CD4-positive, alpha-beta T cell treated with Interleukin-4 for 4 hours (primary cell): Measurements from ENCODE around the gene HOXC10.

Experiments
- DNase-seq: peaks from one replicate; pipeline ENCODE4 v3.0.0-alpha.2; 2020

The HOXC10 gene

DNA sequence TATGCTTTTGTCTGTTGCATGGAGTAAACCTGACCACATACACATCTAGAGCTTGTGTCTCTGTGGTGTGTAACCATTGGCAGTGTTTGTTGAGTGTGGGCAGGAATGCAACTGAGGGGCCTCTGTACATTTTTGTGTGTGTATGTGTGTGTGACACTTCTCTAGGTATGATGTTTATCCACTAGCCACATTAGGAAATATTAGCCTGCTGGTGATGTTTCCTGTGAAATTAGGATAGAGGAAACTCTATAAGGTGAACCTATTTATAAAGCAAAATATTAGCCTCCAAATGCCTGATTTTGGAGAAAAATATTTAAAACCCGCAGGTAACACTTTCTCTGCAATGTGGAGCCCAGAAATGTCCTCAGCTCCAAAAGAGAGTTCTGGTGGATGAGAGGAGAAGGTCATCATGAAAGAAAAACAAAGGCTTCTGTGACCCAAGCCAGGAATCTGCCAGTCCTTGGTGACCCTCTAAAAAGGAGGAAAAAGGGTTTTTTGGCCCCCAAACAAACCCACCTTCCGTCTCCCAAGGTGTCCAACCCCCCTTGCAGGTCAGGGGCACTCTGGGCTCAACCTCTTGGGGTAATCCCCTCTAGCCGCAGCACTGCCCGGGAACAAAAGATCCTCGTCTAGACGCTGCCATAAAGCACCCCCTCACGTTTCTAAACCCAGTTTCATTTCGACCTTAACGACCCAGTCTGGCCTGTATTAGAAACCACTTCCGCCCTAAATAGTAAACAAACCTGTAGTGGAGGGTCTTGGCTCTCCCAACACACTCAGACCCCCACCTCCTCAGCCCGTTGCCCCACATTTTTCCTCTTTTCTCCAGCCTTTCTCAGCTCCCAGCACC, 7.1 kb upstream of the HOXC10 start:
- DNase-seq = no peak

DNA sequence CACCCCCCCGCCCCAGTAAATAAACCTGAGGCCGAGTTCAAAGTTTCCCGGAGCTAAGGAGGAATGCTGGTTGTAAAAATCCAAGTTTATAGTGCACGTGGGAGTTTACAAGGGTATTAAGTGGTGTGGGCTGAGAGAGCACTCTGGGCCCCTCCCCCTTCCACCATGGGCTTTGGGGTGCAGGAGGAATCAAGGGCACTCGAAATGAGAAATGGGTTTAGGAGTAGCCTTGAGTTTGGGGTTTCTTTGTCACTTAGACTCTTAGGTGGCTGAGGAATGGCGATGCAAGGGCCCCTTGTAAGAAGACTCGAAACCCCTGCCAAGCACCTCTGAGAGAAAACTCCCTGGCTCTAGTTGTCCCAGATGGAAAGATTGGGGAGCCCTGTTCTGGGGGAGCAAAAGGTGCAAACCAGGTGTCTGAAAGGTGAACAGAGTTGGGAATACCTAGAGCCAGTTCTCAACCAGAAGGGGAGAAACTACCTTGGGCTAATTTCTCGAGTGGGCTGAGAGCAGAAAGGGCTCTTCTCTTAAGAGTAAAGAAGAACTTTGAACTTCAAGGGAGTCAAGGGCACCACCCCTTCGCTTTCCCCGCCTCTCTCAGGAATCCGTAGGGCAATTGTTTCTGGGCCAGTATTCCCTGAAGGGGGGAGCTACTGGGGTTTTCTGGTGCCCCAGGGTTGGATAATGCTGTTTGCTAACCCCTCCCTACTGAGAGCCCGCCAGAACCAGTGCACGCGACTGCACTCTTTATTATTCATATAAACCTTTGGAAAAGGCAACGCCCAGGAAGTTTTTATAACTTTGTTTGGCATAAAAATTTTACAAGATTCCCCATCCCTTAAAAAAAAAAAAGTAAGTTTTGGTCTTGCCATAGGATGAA, 6.2 kb upstream of the HOXC10 start:
- no peak for DNase-seq

DNA sequence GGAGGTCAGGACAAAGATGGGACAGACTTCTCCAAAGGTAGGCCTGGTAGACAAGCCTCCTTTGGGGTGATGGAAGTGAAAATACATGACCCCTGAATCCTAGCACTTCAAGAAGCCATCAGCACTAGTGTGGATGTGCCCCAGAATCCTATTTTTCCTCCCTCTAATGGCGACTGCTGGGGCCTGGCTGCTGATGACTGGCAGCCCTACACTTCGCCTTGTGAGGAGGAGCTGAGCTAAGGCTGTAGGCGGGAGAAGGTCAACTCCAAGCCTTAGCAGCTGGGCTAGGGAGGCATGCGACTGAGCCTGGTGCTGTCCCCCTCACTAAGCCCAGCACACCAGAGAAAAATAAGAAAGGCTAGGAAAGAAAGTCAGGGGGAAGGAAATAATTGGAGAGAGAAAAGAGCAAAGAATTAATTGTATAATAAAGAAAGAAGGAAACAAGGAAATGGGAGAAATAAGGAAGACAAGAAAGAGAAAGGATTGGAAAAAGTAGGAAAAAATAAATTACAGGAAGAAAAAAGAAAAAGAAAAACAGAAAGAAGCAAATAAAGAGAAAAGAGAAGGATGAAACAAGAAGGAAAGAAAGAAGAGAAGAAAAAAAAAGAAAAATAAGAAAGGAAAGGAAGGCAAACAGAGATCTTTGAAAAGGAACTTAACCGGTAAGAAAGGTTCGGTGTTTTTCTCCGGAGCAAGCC, 4.7 kb upstream of the HOXC10 start:
- no peak for DNase-seq

DNA sequence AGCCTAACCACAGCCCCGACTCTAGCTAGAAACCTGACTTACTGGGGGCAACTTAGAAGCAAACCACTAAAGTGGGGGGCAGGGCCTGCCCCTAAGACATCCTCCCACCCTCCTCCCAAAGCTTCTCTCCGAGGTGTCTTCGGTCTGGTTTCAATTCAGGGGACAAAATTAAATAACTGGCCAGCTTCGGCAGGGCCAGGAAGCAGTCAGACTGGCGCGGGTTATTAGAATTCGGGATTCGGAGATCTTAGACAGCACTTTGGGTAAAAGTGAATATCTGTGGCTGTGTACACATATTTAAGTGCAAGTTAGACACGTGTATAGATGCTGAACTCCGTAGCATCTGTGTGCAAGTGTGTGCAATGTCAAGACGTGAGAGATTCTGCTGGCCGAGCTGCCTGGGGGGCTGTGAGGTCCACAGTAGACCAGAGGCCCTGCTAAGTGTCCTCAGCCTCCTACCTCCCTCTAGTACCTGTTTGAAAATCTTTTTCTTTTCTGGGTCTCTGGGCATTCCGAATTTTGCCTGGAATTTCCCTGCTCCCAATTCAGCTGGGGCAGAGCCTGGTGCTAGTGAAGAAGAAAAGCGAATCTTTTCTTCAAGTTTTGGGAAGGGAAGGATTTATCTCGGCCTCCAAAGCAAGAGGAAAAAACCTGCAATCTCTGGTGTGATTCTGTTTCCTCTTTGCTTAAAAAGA, 4.0 kb upstream of the HOXC10 start:
- DNase-seq = no peak

DNA sequence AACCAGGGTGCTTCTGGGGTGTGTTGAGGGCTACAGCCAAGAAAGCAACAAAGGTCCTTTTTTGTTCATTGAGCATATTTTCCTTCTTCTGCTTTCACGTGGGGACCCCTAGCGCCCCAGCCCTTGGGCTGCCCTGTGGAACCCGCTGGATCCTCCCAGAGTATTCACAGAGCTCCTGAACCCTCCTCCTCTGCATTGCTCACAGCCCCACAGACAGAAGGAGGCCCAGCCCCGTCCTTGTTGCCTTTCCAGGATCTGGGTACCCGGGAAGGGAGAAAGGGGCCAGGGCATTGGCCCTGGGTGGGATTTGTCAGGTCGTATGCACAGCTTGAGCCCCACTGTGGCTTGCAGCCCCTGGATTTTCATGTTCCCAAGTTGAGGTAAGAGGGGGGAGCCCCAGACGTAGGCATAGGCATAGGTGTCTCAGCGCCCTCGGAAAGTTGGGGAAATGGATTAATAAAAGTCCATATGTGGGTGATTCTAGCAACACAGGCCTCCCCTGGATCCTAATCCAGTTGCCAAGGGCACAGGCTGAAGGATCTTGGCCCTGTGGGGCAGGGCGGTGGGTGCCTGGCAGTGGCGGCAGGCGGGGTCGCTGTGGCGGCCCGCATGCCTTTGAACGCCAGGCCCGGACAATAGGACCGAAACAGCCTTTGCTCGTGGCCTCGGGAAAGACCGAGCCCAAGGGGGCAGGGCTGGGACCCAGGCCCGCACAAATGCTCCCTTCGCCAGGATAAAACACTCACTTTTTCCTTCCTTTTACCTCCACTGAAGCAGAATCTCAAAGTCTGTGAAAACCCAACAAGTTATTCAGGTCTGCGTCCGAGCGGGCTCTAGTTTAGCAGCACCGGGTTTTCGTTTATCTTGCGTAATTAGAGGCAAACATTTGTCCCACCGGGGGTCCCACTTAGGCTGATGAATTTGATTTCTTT, 3.0 kb upstream of the HOXC10 start:
- no peak for DNase-seq

DNA sequence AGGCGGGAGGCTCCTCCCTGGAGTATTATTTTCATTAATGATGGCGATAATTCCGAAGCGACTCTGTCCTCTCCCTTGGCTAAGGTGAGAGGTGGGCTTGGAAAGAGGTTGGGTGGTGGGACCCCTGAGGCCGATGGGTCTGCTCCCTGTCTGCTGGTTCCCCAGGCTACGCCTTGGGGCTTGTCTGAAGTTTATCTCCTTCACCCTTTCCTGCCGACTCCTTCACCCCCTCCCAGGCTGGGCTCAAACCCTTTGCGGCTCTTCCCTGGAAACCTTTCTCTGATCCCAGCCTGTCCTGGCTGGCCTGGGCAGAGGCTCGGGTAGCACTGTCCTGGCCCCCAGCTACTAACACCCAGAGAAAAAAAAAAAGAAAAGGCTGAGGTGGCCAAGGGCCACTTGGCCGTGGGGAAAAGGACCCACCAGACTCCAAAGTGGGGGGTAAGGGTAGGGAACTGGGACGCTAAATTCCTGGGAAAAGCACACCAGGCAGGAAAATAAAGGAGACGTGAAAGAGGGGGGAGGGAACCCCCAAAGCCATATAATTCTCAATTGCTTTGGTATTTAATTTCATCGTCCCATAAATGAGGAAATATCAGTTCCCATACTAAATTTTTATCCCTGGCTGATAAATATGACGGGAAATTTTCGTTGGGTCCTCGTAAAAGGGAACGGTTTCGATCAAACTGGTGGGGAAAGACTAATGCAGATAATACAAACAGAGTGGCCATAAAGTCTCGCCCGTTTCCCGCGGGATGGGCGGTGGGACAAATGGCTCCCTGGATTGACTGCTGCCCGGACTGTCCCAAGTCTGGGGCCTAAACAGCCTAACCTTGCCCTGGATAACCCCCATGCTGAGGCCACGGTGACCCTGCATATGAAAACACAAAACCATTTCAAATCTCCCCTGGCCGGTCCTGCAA, 2.0 kb upstream of the HOXC10 start:
- DNase-seq = no peak

DNA sequence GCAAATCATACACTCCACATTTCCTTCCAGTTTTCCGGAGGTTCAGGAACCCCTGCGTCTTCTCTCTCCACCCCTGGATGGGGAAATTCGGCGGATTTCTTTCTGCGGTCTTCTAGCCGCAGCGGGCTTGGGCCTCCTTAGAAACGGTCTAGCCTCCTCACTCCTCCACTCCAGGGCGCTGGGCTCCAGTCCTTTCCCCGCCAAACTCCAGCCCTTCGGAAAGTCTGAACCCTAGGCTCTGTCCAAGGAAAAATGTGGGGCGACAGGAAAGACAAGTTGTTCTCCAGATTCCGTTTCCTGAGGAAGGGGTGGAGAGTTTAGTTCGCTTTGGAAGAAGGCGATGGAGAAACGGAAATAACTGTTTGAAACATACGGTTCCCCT, 1.4 kb upstream of the HOXC10 start:
- DNase-seq = no peak

DNA sequence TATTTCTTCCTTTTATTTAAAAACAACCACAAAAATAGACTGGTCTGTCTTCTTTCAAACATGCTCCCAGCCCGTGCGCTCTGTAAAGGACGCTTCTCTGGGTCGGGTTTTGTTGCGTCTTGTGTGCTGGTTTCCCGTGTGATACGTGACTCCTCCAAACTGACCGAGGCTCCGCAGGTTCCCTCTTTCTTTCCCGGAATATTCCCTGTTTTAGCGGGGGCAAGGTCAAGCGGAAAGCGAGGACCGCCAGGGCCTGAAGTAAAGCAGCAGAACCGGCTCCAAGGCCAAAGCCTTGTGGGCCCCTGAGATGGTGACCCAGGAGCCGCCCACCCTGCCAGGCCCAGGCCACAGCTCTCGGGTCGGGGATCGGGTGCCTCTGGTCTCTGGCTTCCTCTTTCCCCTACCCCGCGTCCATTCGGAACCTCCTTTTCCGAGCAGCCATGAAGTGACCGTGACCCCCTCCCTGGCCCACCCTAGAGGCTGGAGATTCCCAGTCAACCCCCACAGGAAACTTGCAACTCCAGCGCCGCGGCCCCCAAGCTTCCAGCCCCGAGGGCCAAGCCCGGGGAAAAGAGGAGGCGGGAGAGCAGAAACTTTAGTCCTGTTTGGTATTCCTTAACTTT, 885 bp upstream of the HOXC10 start:
- no peak for DNase-seq

DNA sequence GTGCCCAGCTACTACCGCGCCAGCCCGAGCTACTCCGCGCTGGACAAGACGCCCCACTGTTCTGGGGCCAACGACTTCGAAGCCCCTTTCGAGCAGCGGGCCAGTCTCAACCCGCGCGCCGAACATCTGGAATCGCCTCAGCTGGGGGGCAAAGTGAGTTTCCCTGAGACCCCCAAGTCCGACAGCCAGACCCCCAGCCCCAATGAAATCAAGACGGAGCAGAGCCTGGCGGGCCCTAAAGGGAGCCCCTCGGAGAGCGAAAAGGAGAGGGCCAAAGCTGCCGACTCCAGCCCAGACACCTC, 697 bp downstream of the HOXC10 start:
- DNase-seq = no peak

DNA sequence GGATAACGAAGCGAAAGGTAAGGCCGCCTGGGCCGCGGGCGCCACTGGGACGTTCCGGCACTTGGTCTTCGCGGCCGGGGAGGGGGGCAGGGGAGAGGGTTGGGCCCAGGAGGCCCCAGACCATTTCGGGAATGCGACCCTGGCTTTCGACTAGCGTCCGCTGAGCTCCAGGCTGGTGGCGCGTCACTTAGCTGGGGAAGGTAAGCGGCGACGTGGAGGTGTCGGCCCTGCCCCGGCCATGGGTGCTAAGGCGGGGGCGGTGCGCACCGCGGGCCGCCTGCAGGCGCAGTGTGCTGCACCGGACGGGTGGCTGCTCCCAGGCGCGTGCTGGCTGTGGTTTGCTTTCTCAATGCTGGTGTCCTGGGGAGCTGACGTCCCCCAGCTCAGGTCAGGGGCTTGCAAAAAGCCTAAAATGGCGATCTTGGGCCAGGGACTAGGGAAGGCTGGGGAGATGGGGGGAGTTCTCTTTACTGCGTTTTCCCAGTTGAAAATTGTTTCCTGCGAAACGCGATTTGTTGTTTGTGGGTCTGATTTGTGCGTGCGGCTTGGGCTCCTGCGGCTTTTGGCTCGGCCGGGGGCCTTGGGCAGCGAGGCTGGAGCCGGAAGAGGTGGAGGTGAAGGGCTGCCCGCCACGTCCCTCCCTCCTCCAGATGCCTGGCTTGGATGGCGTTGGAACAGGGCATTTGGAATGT, 1.2 kb downstream of the HOXC10 start:
- DNase-seq = no peak

DNA sequence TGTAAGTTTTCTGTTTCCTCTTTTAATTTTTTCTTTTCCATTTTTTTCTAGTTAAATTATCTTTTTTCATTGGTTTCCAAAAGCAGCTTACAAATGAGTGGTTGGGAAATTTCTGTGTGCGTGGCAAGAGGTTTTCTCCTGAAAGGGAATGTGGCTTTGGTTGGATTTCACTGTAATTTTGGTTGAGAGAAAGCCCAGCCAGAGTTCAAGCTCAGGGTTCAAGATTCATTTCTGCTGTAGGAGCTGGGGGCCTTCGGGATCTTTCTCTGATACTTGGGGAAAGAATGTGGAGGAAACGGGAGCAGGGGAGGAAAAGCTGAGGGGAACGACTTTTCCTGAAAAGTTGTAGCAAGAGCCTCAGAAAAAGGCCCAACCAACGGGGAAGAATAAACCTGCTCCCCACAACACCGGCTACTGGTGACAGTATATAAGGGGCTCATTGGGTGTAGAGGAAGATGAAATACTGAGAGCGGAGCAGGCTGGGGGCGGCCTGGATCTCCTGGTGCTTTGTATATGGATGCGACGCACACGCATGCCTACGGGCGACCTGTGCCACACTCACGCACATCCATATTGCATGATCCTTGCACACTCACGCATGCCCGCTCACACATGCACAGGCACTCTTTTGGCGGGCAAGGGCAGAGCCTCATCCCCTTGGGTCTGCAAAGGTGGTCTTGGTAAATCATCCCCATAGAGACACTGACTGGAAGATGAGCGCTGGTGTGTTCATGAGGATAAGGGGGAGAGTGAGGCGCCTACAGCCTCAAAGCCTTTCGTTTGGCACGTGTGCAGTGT, 1.9 kb downstream of the HOXC10 start:
- no peak for DNase-seq

DNA sequence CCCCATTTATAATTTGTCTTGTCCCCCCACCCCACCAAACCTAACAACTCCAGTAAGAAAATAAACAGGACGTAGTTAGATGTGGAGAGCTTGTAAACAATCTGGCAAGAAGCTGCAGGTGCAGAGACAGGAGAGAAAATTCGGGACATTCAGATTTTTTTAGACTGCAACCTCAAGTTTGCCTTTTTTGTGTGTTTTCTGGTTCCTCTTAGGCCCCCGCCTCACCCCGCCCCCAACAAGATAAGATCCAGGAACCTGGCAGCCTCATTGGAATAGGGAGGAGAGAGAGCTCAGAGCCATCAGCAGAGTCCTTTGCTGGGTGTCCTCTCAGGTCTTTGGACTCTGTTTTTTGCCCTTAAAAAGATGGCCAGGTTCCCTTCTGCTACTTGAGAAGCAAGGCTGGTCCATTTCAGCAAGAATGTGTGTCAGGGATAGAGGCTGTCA, 2.9 kb downstream of the HOXC10 start:
- DNase-seq = no peak

DNA sequence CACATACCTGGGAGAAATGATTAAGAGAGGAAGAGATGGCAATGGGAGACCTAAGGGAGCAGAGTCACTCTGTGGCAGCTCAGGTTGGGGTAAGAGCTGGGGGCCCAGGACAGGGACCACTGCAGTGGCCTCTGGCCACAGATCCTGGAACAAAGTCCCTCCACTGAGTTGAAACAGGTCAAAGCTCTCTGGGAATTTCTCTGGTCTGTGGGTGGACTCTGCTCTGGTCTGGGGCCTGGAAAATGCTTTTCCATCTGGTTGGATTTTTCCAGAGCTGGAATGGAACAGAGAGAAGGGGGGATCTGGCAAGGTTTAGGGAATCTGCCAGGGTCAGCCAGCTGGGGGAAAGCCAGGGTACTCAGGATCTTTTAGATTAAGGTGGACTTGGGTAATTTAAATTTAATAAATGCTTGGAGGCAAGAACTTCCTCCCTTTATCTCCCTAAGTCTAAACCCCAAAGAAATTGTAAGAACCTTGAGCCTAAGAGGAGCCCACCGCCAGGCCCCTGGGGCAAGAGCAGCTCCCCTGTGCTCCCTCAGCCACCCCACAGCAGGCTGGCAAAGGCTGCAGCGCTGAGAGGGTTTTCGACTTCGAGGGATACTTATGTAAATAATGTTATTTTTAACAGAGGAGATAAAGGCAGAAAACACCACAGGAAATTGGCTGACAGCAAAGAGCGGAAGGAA, 3.7 kb downstream of the HOXC10 start:
- DNase-seq = no peak

DNA sequence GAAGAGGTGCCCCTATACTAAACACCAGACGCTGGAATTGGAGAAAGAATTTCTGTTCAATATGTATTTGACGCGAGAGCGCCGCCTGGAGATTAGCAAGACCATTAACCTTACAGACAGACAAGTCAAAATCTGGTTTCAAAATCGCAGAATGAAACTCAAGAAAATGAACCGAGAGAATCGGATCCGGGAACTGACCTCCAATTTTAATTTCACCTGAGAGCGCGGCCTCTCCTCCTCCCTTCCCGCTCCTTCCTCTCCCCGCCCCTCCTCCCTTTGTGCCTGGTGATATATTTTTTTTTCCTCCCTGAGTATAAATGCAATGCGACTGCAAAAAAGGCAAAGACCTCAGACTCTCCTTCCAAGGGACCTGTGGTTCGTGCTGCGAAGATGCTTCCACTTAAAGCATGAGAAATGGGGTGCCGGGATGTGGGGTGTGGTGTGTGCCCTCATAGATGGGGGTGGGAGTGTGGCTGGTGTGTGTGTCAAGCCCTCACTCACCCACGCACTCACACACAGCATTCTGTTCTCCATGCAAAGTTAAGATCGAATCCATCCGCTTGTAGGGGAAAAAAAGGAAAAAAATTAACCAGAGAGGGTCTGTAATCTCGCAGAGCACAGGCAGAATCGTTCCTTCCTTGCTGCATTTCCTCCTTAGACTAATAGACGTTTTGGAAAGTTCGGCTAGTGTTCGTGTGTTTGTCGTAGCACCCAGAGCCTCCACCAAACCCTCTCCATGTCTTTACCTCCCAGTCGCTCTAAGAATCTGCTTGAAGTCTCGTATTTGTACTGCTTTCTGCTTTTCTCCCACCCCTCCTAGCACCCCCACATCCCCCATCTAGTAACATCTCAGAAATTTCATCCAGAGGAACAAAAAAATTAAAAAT, 4.5 kb downstream of the HOXC10 start:
- DNase-seq = peak; percentile 23

DNA sequence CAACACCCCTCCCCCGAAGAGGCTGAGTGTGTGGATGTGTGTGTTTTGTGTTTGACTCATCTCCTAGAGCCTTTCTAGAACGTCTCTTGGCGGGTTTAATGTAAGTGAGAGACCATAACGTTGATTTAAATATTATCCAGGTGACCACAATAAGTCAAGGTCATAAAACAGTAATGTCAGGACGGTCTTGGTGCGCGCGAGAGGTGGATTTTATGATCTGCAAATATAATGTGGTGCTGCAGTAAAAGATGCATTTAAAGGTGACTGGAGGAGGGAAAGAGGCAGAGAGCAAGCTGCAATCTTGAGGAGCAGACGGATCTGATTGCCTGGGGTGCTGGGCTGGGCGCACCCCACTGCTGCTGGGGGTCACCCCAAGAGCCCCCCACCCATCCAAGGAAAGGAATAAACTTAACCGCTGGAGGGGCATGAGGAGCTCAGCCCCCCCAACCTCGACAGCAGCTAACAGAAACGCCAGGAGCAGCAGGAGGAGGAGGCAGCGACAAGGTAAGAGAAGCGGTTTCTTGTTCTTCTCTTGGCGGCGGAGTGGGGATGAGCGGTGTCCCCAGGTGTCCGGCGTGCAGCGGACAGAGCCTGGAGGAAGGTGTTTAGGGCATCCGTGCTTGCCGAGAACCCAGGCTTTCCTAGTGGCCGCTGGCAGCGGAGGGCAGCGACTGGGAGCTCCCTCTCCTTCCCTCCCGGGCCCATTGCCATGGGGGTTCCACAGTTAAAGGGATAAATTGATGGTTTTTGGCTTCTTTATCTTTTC, 5.5 kb downstream of the HOXC10 start:
- no peak for DNase-seq

DNA sequence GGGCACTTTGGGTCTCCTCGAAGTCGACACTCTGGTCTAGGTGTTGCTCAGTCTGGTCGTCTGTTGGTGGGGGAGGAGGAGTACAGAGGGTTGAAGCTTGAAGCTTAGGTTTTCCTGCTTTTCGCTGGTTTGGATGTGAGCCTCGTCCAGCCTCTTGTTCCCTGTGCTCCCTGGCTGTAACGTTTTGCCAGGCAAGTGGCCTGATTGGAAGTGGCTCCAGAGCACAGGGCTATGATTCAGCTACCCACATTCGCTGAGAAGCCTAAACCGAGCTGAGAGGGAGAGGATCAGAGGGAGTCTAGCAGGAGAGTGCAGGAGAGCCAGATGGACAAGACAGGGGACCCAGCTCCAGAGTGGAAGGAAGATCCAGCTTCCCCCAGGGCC, 6.1 kb downstream of the HOXC10 start:
- DNase-seq = no peak
